GM13976 (cell line): ENCODE measurements around the gene CTBP1.

Experiments used
- DNase-seq: peaks from one replicate; pipeline ENCODE4 v3.0.0; 2012; ENCODE audit warnings: low spot score
- CTCF ChIP-seq: IDR thresholded peaks from 2 replicates; pipeline ENCODE4 v1.5.1; 2012; ENCODE audit warnings: borderline replicate concordance, mild to moderate bottlenecking; ENCODE audit not compliant: insufficient read depth; ENCODE audit errors: extremely low read depth, missing control alignments, control extremely low read depth
- in situ Hi-C: fragments of 300-500 bp; cut with MboI; formaldehyde crosslinking; loops from one replicate; pipeline ENCODE4 v1.12.0; 2022; ENCODE audit warnings: low sequenced_read_pairs, mixed read lengths, inconsistent platforms; ENCODE audit not compliant: unreplicated experiment

Gene CTBP1

GRCh38 chr4:1172228-1172851 lies 76.6 kb downstream of the CTBP1 start, which contains the start of gene SPON2:
SPON2 (minus strand) TSS chr4:1172583.
- no peak for TF ChIP-seq CTCF
- DNase-seq = no peak
- in situ Hi-C loops = no loop called here

GRCh38 chr4:1171311-1172227 lies 77.4 kb downstream of the CTBP1 start:
- in situ Hi-C loops = no loop called here
- no peak for DNase-seq

GRCh38 chr4:1170976-1171310 lies 78.0 kb downstream of the CTBP1 start:
- in situ Hi-C loops = no loop called here
- TF ChIP-seq CTCF = no peak
- no peak for DNase-seq

More at GRCh38 chr4:1171311-1172227, 77.4 kb downstream of the CTBP1 start:
- TF ChIP-seq CTCF = no peak

- no peak for TF ChIP-seq CTCF
- in situ Hi-C loops = no loop called here
- DNase-seq = no peak
Measured at GRCh38 chr4:1170156-1170975, 78.6 kb downstream of the CTBP1 start.

- in situ Hi-C loops = no loop called here
Measured at GRCh38 chr4:1169691-1170096, 79.2 kb downstream of the CTBP1 start.

More at GRCh38 chr4:1169691-1170096, 79.2 kb downstream of the CTBP1 start:
- DNase-seq = no peak
- TF ChIP-seq CTCF = no peak
